H1 (cell line): ENCODE data around the gene STXBP4. TPM values are rescaled to one million over a fixed set of nuclear protein-coding genes. Genes with fewer than 3 reads are reported as not detected.

Experiments used
- CTCF ChIA-PET: fragments of 300-600 bp; sonication (Branson Sonifier 250); formaldehyde crosslinking; loops from one replicate; lab custom pipeline; 2021; ENCODE audit not compliant: partially characterized antibody; lab: Charles Lee
- POLR2A ChIA-PET: fragments of 300-600 bp; sonication (Branson Sonifier 250); formaldehyde crosslinking; loops from one replicate; lab custom pipeline; 2021; ENCODE audit warnings: inconsistent platforms; ENCODE audit not compliant: partially characterized antibody; lab: Charles Lee
- DNase-seq, 2 experiments: peaks; one replicate each; pipeline versions ENCODE4 v3.0.0 to v3.0.0-alpha.2; 2010 to 2022; ENCODE audit warnings: low spot score in 2 of 2, low read depth in 1 of 2, mixed read lengths in 1 of 2
- FAIRE-seq: peaks from 2 replicates; lab custom pipeline; 2011; peaks lifted over from hg19 to GRCh38; lab: Jason Lieb, UNC
- H2AFZ ChIP-seq: 2 replicates; pipeline ENCODE4 v1.8.1; 2012; ENCODE audit warnings: low read length, inconsistent platforms
- H2AK5ac ChIP-seq: 2 replicates; pipeline ENCODE4 v1.6.1; 2013; ENCODE audit warnings: low read depth, low read length
- H2BK120ac ChIP-seq: replicated peaks from 2 replicates; pipeline ENCODE3; 2013; ENCODE audit warnings: low read depth, low read length, inconsistent platforms
- H2BK12ac ChIP-seq: 2 replicates; pipeline ENCODE4 v1.6.1; 2013; ENCODE audit warnings: low read depth, low read length
- H2BK15ac ChIP-seq: 2 replicates; pipeline ENCODE4 v1.6.1; 2013; ENCODE audit warnings: low read length
- H2BK20ac ChIP-seq: 2 replicates; pipeline ENCODE4 v1.6.1; 2013; ENCODE audit warnings: low read length
- H2BK5ac ChIP-seq: 2 replicates; pipeline ENCODE4 v1.6.1; 2013; ENCODE audit warnings: low read depth, low read length
- H3K14ac ChIP-seq: 2 replicates; pipeline ENCODE4 v1.6.1; 2013; ENCODE audit warnings: inconsistent platforms; ENCODE audit not compliant: insufficient read length
- H3K18ac ChIP-seq: 2 replicates; pipeline ENCODE4 v1.6.1; 2013; ENCODE audit warnings: low read length; ENCODE audit errors: extremely low read depth
- H3K23ac ChIP-seq: 2 replicates; pipeline ENCODE4 v1.6.1; 2013; ENCODE audit warnings: inconsistent platforms; ENCODE audit not compliant: insufficient read length
- H3K23me2 ChIP-seq: 2 replicates; pipeline ENCODE4 v1.6.1; 2013; ENCODE audit warnings: low read depth, low read length
- H3K27ac ChIP-seq: 2 replicates; pipeline ENCODE4 v1.6.1; 2011; ENCODE audit warnings: low read depth, low read length, inconsistent platforms
- H3K27me3 ChIP-seq, 4 experiments: replicated peaks in 1 of 4; 1 replicate in 1 of 4; 2 replicates in 3 of 4; pipeline versions ENCODE4 v1.6.1 to v1.8.1; 2011 to 2013; ENCODE audit warnings: low read length in 3 of 4, mild to moderate bottlenecking in 3 of 4, inconsistent platforms in 2 of 4, mixed read lengths in 2 of 4, moderate library complexity in 1 of 4; ENCODE audit not compliant: control insufficient read depth in 3 of 4, insufficient read depth in 3 of 4; ENCODE audit errors: extremely low read depth in 1 of 4
- H3K36me3 ChIP-seq, 4 experiments: 2 replicates each; pipeline versions ENCODE4 v1.6.1 to v1.8.1; 2011 to 2013; ENCODE audit warnings: mild to moderate bottlenecking in 4 of 4, low read length in 3 of 4, moderate library complexity in 2 of 4, control low read depth in 1 of 4, inconsistent platforms in 1 of 4; ENCODE audit not compliant: insufficient read depth in 4 of 4, control insufficient read depth in 2 of 4
- H3K4ac ChIP-seq: replicated peaks from 2 replicates; pipeline ENCODE3; 2013; ENCODE audit warnings: low read length, low read depth, mixed read lengths, inconsistent platforms; ENCODE audit not compliant: insufficient read length
- H3K4me1 ChIP-seq, 4 experiments: replicated peaks in 1 of 4; 1 replicate in 1 of 4; 2 replicates in 3 of 4; pipeline versions ENCODE4 v1.6.1 to v1.8.1; 2011 to 2013; ENCODE audit warnings: low read length in 3 of 4, inconsistent platforms in 2 of 4, mixed read lengths in 1 of 4; ENCODE audit not compliant: insufficient read depth in 4 of 4, control insufficient read depth in 3 of 4
- H3K4me2 ChIP-seq, 2 experiments: 2 replicates each; pipeline versions ENCODE4 v1.6.1 to v1.8.1; 2011 to 2013; ENCODE audit warnings: low read depth in 2 of 2, low read length in 2 of 2, control low read depth in 1 of 2, inconsistent platforms in 1 of 2, mild to moderate bottlenecking in 1 of 2; ENCODE audit not compliant: insufficient read depth in 1 of 2
- H3K4me3 ChIP-seq, 4 experiments: fragments of 200-600, 300-600 bp in 1 of 4; sonication (generic), shearing (Covaris generic), sonication (Bioruptor Twin) in 1 of 4; 2 replicates each; pipeline versions ENCODE4 v1.5.1 to v1.8.1; 2011 to 2016; ENCODE audit warnings: low read length in 4 of 4, low read depth in 3 of 4, control low read depth in 2 of 4, inconsistent platforms in 2 of 4, mild to moderate bottlenecking in 2 of 4, mixed read lengths in 1 of 4, moderate library complexity in 1 of 4; ENCODE audit not compliant: insufficient read depth in 2 of 4; ENCODE audit errors: extremely low read depth in 1 of 4
- H3K56ac ChIP-seq: replicated peaks from 2 replicates; pipeline ENCODE3; 2013; ENCODE audit warnings: low read depth, mild to moderate bottlenecking, mixed read lengths, low read length, inconsistent platforms; ENCODE audit not compliant: insufficient read length
- H3K79me1 ChIP-seq: 2 replicates; pipeline ENCODE4 v1.6.1; 2013; ENCODE audit warnings: low read depth, low read length, control low read depth
- H3K79me2 ChIP-seq, 2 experiments: 2 replicates each; pipeline versions ENCODE4 v1.6.1 to v1.8.1; 2012 to 2013; ENCODE audit warnings: low read length in 2 of 2, mild to moderate bottlenecking in 2 of 2, inconsistent platforms in 1 of 2; ENCODE audit not compliant: insufficient read depth in 2 of 2, control insufficient read depth in 1 of 2
- H3K9ac ChIP-seq, 4 experiments: replicated peaks in 1 of 4; 1 replicate in 1 of 4; 2 replicates in 3 of 4; pipeline versions ENCODE4 v1.6.1 to v1.8.1; 2011 to 2013; ENCODE audit warnings: low read depth in 3 of 4, low read length in 3 of 4, control low read depth in 2 of 4, mild to moderate bottlenecking in 2 of 4, moderate library complexity in 2 of 4, inconsistent platforms in 1 of 4; ENCODE audit errors: extremely low read depth in 1 of 4
- H3K9me3 ChIP-seq, 2 experiments: 2 replicates each; pipeline versions ENCODE4 v1.6.1 to v1.8.1; 2012 to 2013; ENCODE audit warnings: mild to moderate bottlenecking in 2 of 2, moderate library complexity in 2 of 2, control low read depth in 1 of 2, inconsistent platforms in 1 of 2, low read depth in 1 of 2, low read length in 1 of 2, mixed read lengths in 1 of 2; ENCODE audit not compliant: insufficient read depth in 2 of 2
- H4K20me1 ChIP-seq, 2 experiments: replicated peaks in 1 of 2; 2 replicates each; pipeline versions ENCODE3 to v1.8.1; 2011 to 2013; ENCODE audit warnings: inconsistent platforms in 2 of 2, low read length in 2 of 2, mild to moderate bottlenecking in 1 of 2; ENCODE audit not compliant: insufficient read depth in 2 of 2, control insufficient read depth in 1 of 2
- H4K5ac ChIP-seq: 2 replicates; pipeline ENCODE4 v1.6.1; 2013; ENCODE audit warnings: low read length, low read depth, mixed read lengths, inconsistent platforms; ENCODE audit not compliant: insufficient read length
- H4K8ac ChIP-seq: 2 replicates; pipeline ENCODE4 v1.8.0; 2013; ENCODE audit warnings: mild to moderate bottlenecking, moderate library complexity, low read length, inconsistent platforms; ENCODE audit not compliant: insufficient read depth; ENCODE audit errors: extremely low read depth
- H4K91ac ChIP-seq: replicated peaks from 2 replicates; pipeline ENCODE3; 2013; ENCODE audit warnings: low read length, mixed read lengths, inconsistent platforms; ENCODE audit not compliant: insufficient read length
- ASH2L ChIP-seq: fragments of 200-600, 300-600 bp; sonication (generic); IDR thresholded peaks from one replicate; pipeline ENCODE4 v1.7.1; 2017; ENCODE audit warnings: low read length
- CEBPB ChIP-seq: IDR thresholded peaks from 2 replicates; pipeline ENCODE4 v1.6.1; 2012; ENCODE audit warnings: low read depth, low read length
- CTBP2 ChIP-seq: IDR thresholded peaks from 2 replicates; pipeline ENCODE4 v1.7.0; 2011; ENCODE audit warnings: borderline replicate concordance, mild to moderate bottlenecking, moderate library complexity, mixed read lengths, low read length; ENCODE audit not compliant: insufficient read depth, insufficient read length
- CTCF ChIP-seq, 3 experiments: IDR thresholded peaks; 1 replicate in 2 of 3; 2 replicates in 1 of 3; pipeline versions ENCODE4 v1.5.1 to v1.6.1; 2011; ENCODE audit warnings: low read length in 3 of 3, mild to moderate bottlenecking in 3 of 3, inconsistent platforms in 2 of 3, low read depth in 1 of 3, moderate library complexity in 1 of 3; ENCODE audit not compliant: insufficient read depth in 1 of 3; ENCODE audit errors: control extremely low read depth in 1 of 3
- EP300 ChIP-seq, 2 experiments: IDR thresholded peaks; 1 replicate in 1 of 2; 2 replicates in 1 of 2; pipeline ENCODE4 v1.6.1; 2011 to 2012; ENCODE audit warnings: low read depth in 2 of 2, low read length in 2 of 2, mild to moderate bottlenecking in 2 of 2, borderline replicate concordance in 1 of 2, inconsistent platforms in 1 of 2, moderate library complexity in 1 of 2
- RAD21 ChIP-seq, 2 experiments: IDR thresholded peaks in 1 of 2; conservative IDR thresholded peaks in 1 of 2; 2 replicates each; pipeline ENCODE4 v1.6.1; 2011; ENCODE audit warnings: low read depth in 2 of 2, low read length in 2 of 2, improper control_type of control experiment in 1 of 2, inconsistent platforms in 1 of 2, mild to moderate bottlenecking in 1 of 2, moderate library complexity in 1 of 2
- RFX5 ChIP-seq: IDR thresholded peaks from 2 replicates; pipeline ENCODE4 v1.6.1; 2011; ENCODE audit warnings: low read depth, low read length, improper control_type of control experiment, borderline replicate concordance
- SP1 ChIP-seq: IDR thresholded peaks from 2 replicates; pipeline ENCODE4 v1.6.1; 2011; ENCODE audit warnings: low read depth, low read length
- WGBS, 2 experiments: shearing (Covaris generic) in 1 of 2; methylation state at CpG; one replicate each; pipeline versions ENCODE4 v1.1.6 to v1.1.7; 2013 to 2015; ENCODE audit warnings: low lambda C conversion rate in 2 of 2, mixed read lengths in 2 of 2, inconsistent platforms in 1 of 2, low coverage in 1 of 2, missing lambda C conversion rate in 1 of 2; ENCODE audit not compliant: insufficient replicate concordance in 2 of 2, insufficient coverage in 1 of 2, insufficient read length in 1 of 2; ENCODE audit errors: extremely low coverage in 1 of 2, missing lambda C conversion rate in 1 of 2; 5-methylcytosine and 5-hydroxymethylcytosine counted together
- polyA plus RNA-seq, 7 experiments: library from polyadenylated mRNA; depleted of rRNA in 3 of 7; stranded (reverse) in 5 of 7; unstranded in 2 of 7; fragments of >200 nt in 5 of 7; fragments of 200-250 nt in 2 of 7; gene quantifications; 1 replicate in 5 of 7; 2 replicates in 1 of 7; 4 replicates in 1 of 7; pipeline versions ENCODE4 v1.2.1 to v1.2.3, GENCODE V29; 2011 to 2013; ENCODE audit warnings: missing spikeins in 2 of 7, mixed read lengths in 2 of 7
- total RNA-seq: library from RNA; stranded (reverse); fragmentation: NEBNext Ultra II Directional; extraction: Animal tissue kit (Norgen Biotek cat#: 25700); gene quantifications from 2 replicates; pipeline ENCODE4 v1.2.1, GENCODE V29; 2021

Gene STXBP4
- total and polyA plus RNA-seq, 2 of the 8 experiments (the other 6 are each of a cell fraction or from before 2014, with no cell fraction given), result 3.2 to 18.5 TPM

DNA sequence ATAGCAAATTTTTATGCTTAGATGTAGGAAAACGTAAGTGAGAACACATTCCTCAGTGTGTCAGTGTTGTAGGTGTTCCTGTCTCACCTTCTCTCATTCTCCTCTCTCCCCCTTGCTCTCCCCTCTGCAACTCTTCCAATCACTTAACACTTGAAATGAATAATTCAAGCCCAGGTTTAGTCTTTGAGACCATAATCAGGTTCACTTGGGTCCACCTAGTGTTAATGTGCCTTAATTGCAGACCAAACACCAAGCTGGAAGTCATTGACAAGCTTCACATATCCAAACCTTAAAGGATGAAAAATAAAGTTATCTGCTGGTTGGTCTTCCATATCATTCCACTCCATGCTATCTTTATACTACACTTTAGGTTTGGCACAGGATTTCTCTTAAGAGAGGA is 37.0 kb downstream of the STXBP4 start:
- peak; percentile 88 for FAIRE-seq
- H3K27me3 ChIP-seq, result no peaks in the 10 kb centered on the region
- no peak overlapping the region for H3K18ac ChIP-seq
- peaks cover 0 to 4% (median 0%) of the 10 kb centered on the region in 4 experiments; a peak in 1 of 8 replicates for H3K36me3 ChIP-seq
- H2AK5ac ChIP-seq, result no peak overlapping the region
- DNase-seq, result no peak
- no peak overlapping the region for H2BK5ac ChIP-seq
- no peak overlapping the region for H3K27ac ChIP-seq
- H3K4me3 ChIP-seq, result no peak overlapping the region
- no peak overlapping the region for H3K4ac ChIP-seq
- no peak overlapping the region for H2AFZ ChIP-seq
- no peak overlapping the region for H2BK120ac ChIP-seq
- H2BK15ac ChIP-seq, result no peak overlapping the region
- POLR2A ChIA-PET, result interaction anchor here (1.0 to 1.9 kb wide), 2 partner anchors 13 to 36 kb away, joined by 5 to 6 read pairs; no protein-coding TSS in a partner anchor
- H3K4me2 ChIP-seq, result no peak overlapping the region
- no peaks in the 10 kb centered on the region for H3K79me1 ChIP-seq
- no peak overlapping the region for H4K5ac ChIP-seq
- no peak overlapping the region for H3K14ac ChIP-seq
- no peak overlapping the region for H3K9ac ChIP-seq
- H2BK20ac ChIP-seq, result no peak overlapping the region
- no peak overlapping the region for H4K91ac ChIP-seq
- H3K23me2 ChIP-seq, result no peaks in the 10 kb centered on the region
- H3K56ac ChIP-seq, result no peak overlapping the region
- no peaks in the 10 kb centered on the region for H3K9me3 ChIP-seq
- H3K4me1 ChIP-seq, result no peaks in the 10 kb centered on the region
- H4K20me1 ChIP-seq, result no peaks in the 10 kb centered on the region
- H2BK12ac ChIP-seq, result no peak overlapping the region
- no peak for TF ChIP-seq EP300 (IDR thresholded peaks at IDR 0.05; ENCODE audit: borderline replicate concordance in 1 of 2, low read depth in 2 of 2, low read length in 2 of 2)
- no peak for TF ChIP-seq CEBPB
- no peak for TF ChIP-seq ASH2L
- TF ChIP-seq SP1, result no peak
- no peak for TF ChIP-seq CTBP2
- TF ChIP-seq CTCF (IDR thresholded peaks at IDR 0.05; ENCODE audit: control extremely low read depth in 1 of 3, insufficient read depth in 1 of 3, low read depth in 1 of 3, low read length in 3 of 3), result peak in 2 of 3 experiments; percentile 37 to 64; a peak in 2 of 4 replicates
- TF ChIP-seq RAD21 (IDR thresholded peaks at IDR 0.05 in 1 of 2, conservative IDR thresholded peaks at IDR 0.05 in 1 of 2; ENCODE audit: low read depth in 2 of 2, low read length in 2 of 2), result peak; percentile 27 to 48; a peak in 3 of 4 replicates
- TF ChIP-seq RFX5, result no peak
- 73% methylated on average over 1 of the region's 1 CpG; no CpG with 5 or more reads in 1 of the 2 experiments for WGBS, 2 experiments
- H3K23ac ChIP-seq, result no peak overlapping the region
- no peak overlapping the region for H4K8ac ChIP-seq
- CTCF ChIA-PET, result interaction anchor here (0.6 to 6.7 kb wide), 39 partner anchors 8 to 1340 kb away, joined by 3 to 107 read pairs (median 3); no protein-coding TSS in a partner anchor
- H3K79me2 ChIP-seq, result no peaks in the 10 kb centered on the region
